Measurements from ENCODE around the gene GOSR1. TPM values are rescaled to one million over a fixed set of nuclear protein-coding genes. Genes with fewer than 3 reads are reported as not detected.
A peak's percentile ranks its signal among the peaks of the same experiment; 100 is the strongest.

The GOSR1 gene
- total RNA-seq (10 to 100 TPM; 24.9 to 39.7 (median 32.0) TPM), polyA plus RNA-seq (10 to 100 TPM in 1 of 2 donors, 1 to 10 TPM in 1; 8.9 to 20.6 TPM)
- long read RNA-seq, donor 1, full-length matches to known transcripts = 16 of 49 reads
- long read RNA-seq, donor 1, partial matches to known transcripts = 2 of 49 reads
- long read RNA-seq, donor 1, other reads (novel, unspliced or antisense) = 31 of 49 reads
- long read RNA-seq, donor 2, full-length matches to known transcripts = 19 of 68 reads
- long read RNA-seq, donor 2, partial matches to known transcripts = 2 of 68 reads
- long read RNA-seq, donor 2, other reads (novel, unspliced or antisense) = 47 of 68 reads
- long read RNA-seq, donor 3, full-length matches to known transcripts = 12 of 39 reads
- long read RNA-seq, donor 3, partial matches to known transcripts = 0 of 39 reads
- long read RNA-seq, donor 3, other reads (novel, unspliced or antisense) = 27 of 39 reads

DNA sequence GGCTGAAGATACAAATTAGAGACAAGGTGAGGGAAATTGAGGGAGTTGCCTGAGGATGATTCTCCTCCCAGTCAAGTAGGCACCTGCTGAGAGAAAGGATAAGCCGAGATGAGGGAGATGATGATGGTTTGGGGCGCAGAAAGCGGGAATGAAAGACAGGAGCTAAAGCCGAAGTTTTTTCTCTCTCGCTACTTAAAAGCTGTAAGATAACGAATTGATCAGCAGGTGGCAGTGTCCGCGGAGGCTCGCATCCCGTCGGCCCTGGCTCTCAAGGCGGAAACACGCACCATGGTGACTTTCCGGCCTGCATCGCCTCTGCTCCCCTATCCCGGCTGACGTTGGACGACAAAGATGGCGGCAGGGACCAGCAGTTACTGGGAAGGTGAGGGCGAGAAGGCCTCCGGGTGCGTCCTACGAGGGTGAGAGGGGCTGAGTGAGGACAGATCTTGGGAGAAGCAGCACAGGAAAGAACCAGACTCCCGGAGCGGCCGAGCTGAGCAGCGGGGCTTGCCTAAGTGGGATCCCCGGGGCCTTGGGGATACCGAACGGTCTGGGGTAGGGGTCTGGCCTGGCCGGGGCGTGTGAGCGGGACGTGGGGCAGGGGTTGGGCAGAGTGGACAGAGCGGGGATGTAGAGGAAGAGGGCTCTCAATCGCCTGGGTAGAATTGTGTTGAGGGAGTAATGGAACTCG, at the start of gene GOSR1:
Gene GOSR1 (plus strand): TSS at position 326 of the 691 bp plus-strand sequence. CDS start 26 bp downstream, at position 352.
- Histone ChIP-seq H3K4me1 (peaks cover 0 to 32% (median 19%) of the 10 kb centered on the region in 12 donors), H3K27me3 (no peaks in the 10 kb centered on the region), H3K9me3 (no peaks in the 10 kb centered on the region), H3K4me3 (peak within 1 kb of the TSS; percentile 63 to 94 (median 84)), H3K36me3 (peaks cover 0 to 35% (median 26%) of the 10 kb centered on the region in 9 donors), H3K27ac (peak within 1 kb of the TSS; percentile 83 to 97 (median 93))
- DNase-seq (peak; percentile 94 to 96 (median 94)), ATAC-seq (peak; percentile 99 to 100 (median 100))
- TF ChIP-seq, protein P1, sequence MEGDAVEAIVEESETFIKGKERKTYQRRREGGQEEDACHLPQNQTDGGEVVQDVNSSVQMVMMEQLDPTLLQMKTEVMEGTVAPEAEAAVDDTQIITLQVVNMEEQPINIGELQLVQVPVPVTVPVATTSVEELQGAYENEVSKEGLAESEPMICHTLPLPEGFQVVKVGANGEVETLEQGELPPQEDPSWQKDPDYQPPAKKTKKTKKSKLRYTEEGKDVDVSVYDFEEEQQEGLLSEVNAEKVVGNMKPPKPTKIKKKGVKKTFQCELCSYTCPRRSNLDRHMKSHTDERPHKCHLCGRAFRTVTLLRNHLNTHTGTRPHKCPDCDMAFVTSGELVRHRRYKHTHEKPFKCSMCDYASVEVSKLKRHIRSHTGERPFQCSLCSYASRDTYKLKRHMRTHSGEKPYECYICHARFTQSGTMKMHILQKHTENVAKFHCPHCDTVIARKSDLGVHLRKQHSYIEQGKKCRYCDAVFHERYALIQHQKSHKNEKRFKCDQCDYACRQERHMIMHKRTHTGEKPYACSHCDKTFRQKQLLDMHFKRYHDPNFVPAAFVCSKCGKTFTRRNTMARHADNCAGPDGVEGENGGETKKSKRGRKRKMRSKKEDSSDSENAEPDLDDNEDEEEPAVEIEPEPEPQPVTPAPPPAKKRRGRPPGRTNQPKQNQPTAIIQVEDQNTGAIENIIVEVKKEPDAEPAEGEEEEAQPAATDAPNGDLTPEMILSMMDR (IDR thresholded peaks at IDR 0.05) = peak; percentile 70 to 90 (median 81)
- TF ChIP-seq POLR2A (IDR thresholded peaks at IDR 0.05) = peak in 1 of 2 donors; percentile 40
- intact Hi-C loops (cut with DNase I) = loop anchor here in 5 of 10 donors (1.0 to 10.0 kb wide), 8 partner anchors 98 to 352 kb away; partner anchors contain the start of gene CRLF3 (in 1 of the 5)
- 0 to 1% (median 1%) methylated on average over 37 of the region's 37 CpGs for WGBS, 4 donors

DNA sequence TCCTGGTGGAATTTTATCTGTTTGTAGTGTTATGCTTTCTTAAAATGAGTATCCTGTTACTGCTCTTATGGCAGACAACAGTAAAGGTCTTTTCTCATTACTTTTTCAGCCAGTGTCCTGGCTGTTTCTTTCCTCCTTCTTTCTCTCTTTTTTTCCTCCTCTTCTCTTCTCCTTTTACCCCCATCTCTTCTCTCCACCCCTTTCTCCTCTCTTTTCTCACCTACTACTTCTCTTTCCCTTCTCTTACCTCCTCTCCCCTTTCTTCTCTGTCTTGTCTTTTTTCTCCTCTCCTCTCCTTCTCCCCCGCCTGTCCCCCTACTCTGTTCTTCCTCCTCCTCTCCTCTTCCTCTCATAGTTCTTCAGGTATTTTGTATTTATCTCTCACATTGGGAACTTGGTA, 49.6 kb upstream of the GOSR1 start:
- no peak overlapping the region for H3K4me3 ChIP-seq
- intact Hi-C loops (cut with DNase I) = loop anchor here in 1 of 10 donors (5.0 kb wide), 1 partner anchor 85 kb away; no protein-coding TSS in a partner anchor
- H3K4me1 ChIP-seq = peaks cover 0 to 13% (median 0%) of the 10 kb centered on the region in 12 donors
- ATAC-seq (no peak), DNase-seq (no peak)
- no peaks in the 10 kb centered on the region for H3K27me3 ChIP-seq
- H3K36me3 ChIP-seq = peaks cover 0 to 77% (median 65%) of the 10 kb centered on the region in 9 donors
- TF ChIP-seq, protein P1 (IDR thresholded peaks at IDR 0.05) = no peak
- TF ChIP-seq POLR2A (IDR thresholded peaks at IDR 0.05) = no peak
- H3K27ac ChIP-seq = no peak overlapping the region
- 96 to 100% (median 98%) methylated on average over 1 of the region's 1 CpG for WGBS, 4 donors
- no peaks in the 10 kb centered on the region for H3K9me3 ChIP-seq

DNA sequence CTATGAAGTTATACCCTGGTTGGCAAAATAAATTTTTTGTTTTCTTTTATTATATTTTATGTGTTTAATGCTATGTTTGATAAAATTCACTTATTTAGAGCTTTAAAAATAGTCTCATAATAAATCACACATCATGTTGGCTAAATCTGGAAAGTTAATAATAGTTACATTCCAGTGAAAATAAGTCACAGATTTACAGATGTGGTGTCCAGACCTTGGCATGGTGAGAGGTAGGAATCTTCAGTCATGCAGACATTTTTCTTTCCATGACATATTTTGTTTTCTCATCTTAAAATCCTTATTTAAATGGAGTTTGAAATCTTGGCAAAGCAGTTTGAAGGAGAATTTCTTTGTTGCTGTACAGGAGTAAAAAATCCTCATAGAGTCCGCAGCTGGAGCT, 48.1 kb upstream of the GOSR1 start:
- Histone ChIP-seq H3K36me3 (peaks cover 0 to 77% (median 61%) of the 10 kb centered on the region in 9 donors), H3K4me3 (no peak overlapping the region), H3K27me3 (no peaks in the 10 kb centered on the region), H3K9me3 (no peaks in the 10 kb centered on the region), H3K4me1 (peaks cover 0 to 18% (median 0%) of the 10 kb centered on the region in 12 donors), H3K27ac (peak overlapping the region in 1 of 12 donors; percentile 8)
- WGBS, 4 donors = 82 to 91% (median 86%) methylated on average over 1 of the region's 1 CpG
- TF ChIP-seq POLR2A (IDR thresholded peaks at IDR 0.05) = no peak
- TF ChIP-seq, protein P1 (IDR thresholded peaks at IDR 0.05) = no peak
- intact Hi-C loops (cut with DNase I) = loop anchor here in 1 of 10 donors (5.0 kb wide), 1 partner anchor 87 kb away; no protein-coding TSS in a partner anchor
- no peak for ATAC-seq
- DNase-seq = no peak
